T-helper 1 cell treated with Interleukin-12 subunit alpha and Interleukin-12 subunit beta and Interleukin-4 antibody, amounts not matched to agents 30 ng/mL and 1 ng/mL, for 36 hours (primary cell): Measurements from ENCODE around the gene SGK1. TPM values are rescaled to one million over a fixed set of nuclear protein-coding genes. Genes with fewer than 3 reads are reported as not detected.
"Not testable (repeated sequence)": the region's sequence is repeated elsewhere in the genome, so short reads cannot be mapped to it uniquely, and the experiment has no call there.

Experiments
- intact Hi-C: fragments of 100-400 bp; cut with micrococcal nuclease; formaldehyde crosslinking; loops from one replicate; pipeline ENCODE4 v1.15.1; 2024
- total RNA-seq: library from RNA; stranded (reverse); gene quantifications from 2 replicates; pipeline ENCODE4 v1.2.3, GENCODE V29; 2022

The SGK1 gene
- total RNA-seq, 1 donor from 2014 or later, result 45.3 TPM

GRCh38 chr6:134328792-134329191 lies 10.9 kb upstream of the SGK1 start:
- intact Hi-C loops, result no loop called here

- intact Hi-C loops, result no loop called here
Measured at GRCh38 chr6:134328138-134328537, 10.2 kb upstream of the SGK1 start.

GRCh38 chr6:134326192-134326591 lies 8.3 kb upstream of the SGK1 start:
- intact Hi-C loops, result not testable (repeated sequence)

- intact Hi-C loops, result no loop called here
Measured at GRCh38 chr6:134324766-134325165, 6.9 kb upstream of the SGK1 start.

GRCh38 chr6:134324141-134324540 lies 6.2 kb upstream of the SGK1 start:
- intact Hi-C loops, result no loop called here

- intact Hi-C loops, result no loop called here
Measured at GRCh38 chr6:134323698-134324097, 5.8 kb upstream of the SGK1 start.

GRCh38 chr6:134323294-134323693 lies 5.4 kb upstream of the SGK1 start:
- intact Hi-C loops, result no loop called here

- intact Hi-C loops, result no loop called here
Measured at GRCh38 chr6:134322216-134322615, 4.3 kb upstream of the SGK1 start.

- intact Hi-C loops, result no loop called here
Measured at GRCh38 chr6:134321246-134321645, 3.3 kb upstream of the SGK1 start.

GRCh38 chr6:134319686-134320085 lies 1.8 kb upstream of the SGK1 start:
- intact Hi-C loops, result not testable (repeated sequence)

GRCh38 chr6:134318974-134319281 lies 1.0 kb upstream of the SGK1 start:
- intact Hi-C loops, result loop anchor here (1.0 kb wide), 1 partner anchor 145 kb away; no protein-coding TSS in a partner anchor

GRCh38 chr6:134318236-134318973 lies 493 bp upstream of the SGK1 start:
- intact Hi-C loops, result loop anchor here (1.0 kb wide), 1 partner anchor 144 kb away; no protein-coding TSS in a partner anchor

- intact Hi-C loops, result loop anchor here (2.0 kb wide), 1 partner anchor 28 kb away; no protein-coding TSS in a partner anchor
Measured at GRCh38 chr6:134316733-134317431, 1.0 kb downstream of the SGK1 start.

- intact Hi-C loops, result loop anchor here (2.0 kb wide), 1 partner anchor 27 kb away; no protein-coding TSS in a partner anchor
Measured at GRCh38 chr6:134315974-134316441, 1.9 kb downstream of the SGK1 start.

GRCh38 chr6:134315189-134315588 lies 2.7 kb downstream of the SGK1 start:
- intact Hi-C loops, result no loop called here

- intact Hi-C loops, result no loop called here
Measured at GRCh38 chr6:134314006-134314821, 3.7 kb downstream of the SGK1 start.

- intact Hi-C loops, result no loop called here
Measured at GRCh38 chr6:134312038-134312660, 5.8 kb downstream of the SGK1 start.

- intact Hi-C loops, result no loop called here
Measured at GRCh38 chr6:134310817-134311216, 7.1 kb downstream of the SGK1 start.

GRCh38 chr6:134309983-134310605 lies 7.8 kb downstream of the SGK1 start:
- intact Hi-C loops, result no loop called here

GRCh38 chr6:134309227-134309626 lies 8.7 kb downstream of the SGK1 start:
- intact Hi-C loops, result no loop called here

- intact Hi-C loops, result no loop called here
Measured at GRCh38 chr6:134308800-134309199, 9.1 kb downstream of the SGK1 start.
